Neural cell (in vitro differentiated cells): ENCODE data around the gene CCDC158. TPM values are rescaled to one million over a fixed set of nuclear protein-coding genes. Genes with fewer than 3 reads are reported as not detected.

Experiments used
- H2AFZ ChIP-seq: fragments of 200-600, 300-800 bp; sonication (generic), shearing (Covaris generic); 2 replicates; pipeline ENCODE4 v1.6.0; 2014; ENCODE audit warnings: low read depth, mild to moderate bottlenecking, antibody characterized with exemption, low read length, moderate library complexity
- H3F3A ChIP-seq: fragments of 200-600 bp; shearing (Covaris generic); 2 replicates; pipeline ENCODE4 v1.6.1; 2016; ENCODE audit warnings: mild to moderate bottlenecking, moderate library complexity, mixed read lengths, antibody characterized with exemption, low read length; ENCODE audit not compliant: insufficient read depth, poor library complexity, severe bottlenecking
- H3K27ac ChIP-seq: fragments of 200-600, 300-800 bp; sonication (generic), shearing (Covaris generic); 2 replicates; pipeline ENCODE4 v1.5.1; 2014; ENCODE audit warnings: mild to moderate bottlenecking, low read length, moderate library complexity
- H3K27me3 ChIP-seq: fragments of 300-800, 200-600 bp; sonication (generic), shearing (Covaris generic); 2 replicates; pipeline ENCODE4 v1.6.0; 2014; ENCODE audit warnings: mild to moderate bottlenecking, low read depth, low read length, moderate library complexity; ENCODE audit not compliant: insufficient read depth
- H3K36me3 ChIP-seq: fragments of 300-800, 200-600 bp; sonication (generic), shearing (Covaris generic); 2 replicates; pipeline ENCODE4 v1.5.1; 2014; ENCODE audit warnings: mild to moderate bottlenecking, antibody characterized with exemption, low read length, moderate library complexity; ENCODE audit not compliant: insufficient read depth
- H3K4me2 ChIP-seq: fragments of 300-800, 200-600 bp; sonication (generic), shearing (Covaris generic); 2 replicates; pipeline ENCODE4 v1.6.0; 2014; ENCODE audit warnings: mild to moderate bottlenecking, low read length
- H3K4me3 ChIP-seq: fragments of 300-800, 200-600 bp; sonication (generic), shearing (Covaris generic); 2 replicates; pipeline ENCODE4 v1.5.1; 2014; ENCODE audit warnings: mild to moderate bottlenecking, low read length, moderate library complexity
- H3K79me2 ChIP-seq: fragments of 200-600 bp; shearing (Covaris generic); replicated peaks from 2 replicates; pipeline ENCODE4 v1.6.0; 2014; ENCODE audit warnings: mild to moderate bottlenecking, low read length, moderate library complexity; ENCODE audit not compliant: insufficient read depth
- H3K9ac ChIP-seq: fragments of 300-800, 200-600 bp; sonication (generic), shearing (Covaris generic); 2 replicates; pipeline ENCODE4 v1.6.1; 2016; ENCODE audit warnings: mild to moderate bottlenecking, low read length, mixed read lengths
- H3K9me2 ChIP-seq: fragments of 200-600 bp; shearing (Covaris generic); 2 replicates; pipeline ENCODE4 v1.6.1; 2016; ENCODE audit warnings: mild to moderate bottlenecking, low read length, mixed read lengths; ENCODE audit not compliant: insufficient read depth
- H3K9me3 ChIP-seq: fragments of 200-600, 300-800 bp; sonication (generic), shearing (Covaris generic); 2 replicates; pipeline ENCODE4 v1.6.1; 2016; ENCODE audit warnings: mild to moderate bottlenecking, mixed run types, low read length, moderate library complexity, mixed read lengths
- H4K20me1 ChIP-seq: fragments of 200-600 bp; shearing (Covaris generic); 2 replicates; pipeline ENCODE4 v1.6.1; 2016; ENCODE audit warnings: mild to moderate bottlenecking, mixed run types; ENCODE audit not compliant: insufficient read depth
- CTCF ChIP-seq: fragments of 450-650 bp; IDR thresholded peaks from 2 replicates; pipeline ENCODE4 v1.5.1; 2014; ENCODE audit warnings: antibody characterized with exemption, mild to moderate bottlenecking, moderate library complexity; ENCODE audit not compliant: poor library complexity, severe bottlenecking
- EP300 ChIP-seq: fragments of 450-650 bp; conservative IDR thresholded peaks from 2 replicates; pipeline ENCODE4 v1.6.1; 2014; ENCODE audit warnings: antibody characterized with exemption, mild to moderate bottlenecking, moderate library complexity; ENCODE audit not compliant: poor library complexity, severe bottlenecking
- EZH2 ChIP-seq: fragments of 200-600, 300-800 bp; shearing (Covaris generic), sonication (generic); IDR thresholded peaks from 2 replicates; pipeline ENCODE4 v1.6.1; 2014; ENCODE audit warnings: antibody characterized with exemption, low read length, borderline replicate concordance, mild to moderate bottlenecking; ENCODE audit not compliant: insufficient read depth, poor library complexity, severe bottlenecking
- MXI1 ChIP-seq: fragments of 450-650 bp; conservative IDR thresholded peaks from 2 replicates; pipeline ENCODE4 v1.6.1; 2014; ENCODE audit warnings: antibody characterized with exemption, mild to moderate bottlenecking; ENCODE audit not compliant: poor library complexity, severe bottlenecking
- POLR2AphosphoS5 ChIP-seq: IDR thresholded peaks from 2 replicates; pipeline ENCODE4 v1.6.1; 2012
- RAD21 ChIP-seq: fragments of 450-650 bp; conservative IDR thresholded peaks from 2 replicates; pipeline ENCODE4 v1.6.1; 2014; ENCODE audit warnings: antibody characterized with exemption, mild to moderate bottlenecking, moderate library complexity
- REST ChIP-seq: IDR thresholded peaks from 2 replicates; pipeline ENCODE4 v1.6.1; 2012; ENCODE audit warnings: borderline replicate concordance
- TAF1 ChIP-seq: IDR thresholded peaks from 2 replicates; pipeline ENCODE4 v1.6.1; 2012; ENCODE audit warnings: low read depth
- polyA plus RNA-seq: library from polyadenylated mRNA; depleted of rRNA; stranded (reverse); fragments of >200 nt; gene quantifications from 2 replicates; pipeline ENCODE4 v1.2.3, GENCODE V29; 2014

Gene CCDC158
- polyA plus RNA-seq, 1 donor from 2014 or later, result not detected

GRCh38 chr4:76326515-76326914 is 94.4 kb downstream of the CCDC158 start:
- H3K9me3 ChIP-seq, result no peaks in the 10 kb centered on the region
- no peaks in the 10 kb centered on the region for H3F3A ChIP-seq
- H2AFZ ChIP-seq, result no peak overlapping the region

GRCh38 chr4:76325072-76325471 is 95.9 kb downstream of the CCDC158 start:
- H4K20me1 ChIP-seq, result no peaks in the 10 kb centered on the region
- no peaks in the 10 kb centered on the region for H3K79me2 ChIP-seq
- H3K36me3 ChIP-seq, result no peaks in the 10 kb centered on the region
- H2AFZ ChIP-seq, result no peak overlapping the region
- no peaks in the 10 kb centered on the region for H3K9me2 ChIP-seq
- no peaks in the 10 kb centered on the region for H3K27me3 ChIP-seq
- no peak overlapping the region for H3K27ac ChIP-seq
- H3K4me3 ChIP-seq, result no peak overlapping the region
- H3F3A ChIP-seq, result no peaks in the 10 kb centered on the region
- no peak overlapping the region for H3K9ac ChIP-seq
- peaks cover 2% of the 10 kb centered on the region for H3K9me3 ChIP-seq
- TF ChIP-seq RAD21 (no peak), REST (no peak), CTCF (no peak), POLR2AphosphoS5 (no peak), MXI1 (no peak), TAF1 (no peak), EP300 (no peak)
- H3K4me2 ChIP-seq, result no peak overlapping the region

More at GRCh38 chr4:76326515-76326914, 94.4 kb downstream of the CCDC158 start:
- Histone ChIP-seq H3K27me3 (no peaks in the 10 kb centered on the region), H3K79me2 (no peaks in the 10 kb centered on the region), H3K36me3 (no peaks in the 10 kb centered on the region), H4K20me1 (no peaks in the 10 kb centered on the region), H3K9ac (no peak overlapping the region), H3K9me2 (no peaks in the 10 kb centered on the region), H3K4me2 (no peak overlapping the region), H3K4me3 (no peak overlapping the region), H3K27ac (no peak overlapping the region)
- TF ChIP-seq CTCF, result no peak
- TF ChIP-seq RAD21, result no peak
- TF ChIP-seq EZH2, result no peak
- TF ChIP-seq EP300, result no peak
- no peak for TF ChIP-seq MXI1
